ENCODE measurements around the gene CDK4. TPM values are rescaled to one million over a fixed set of nuclear protein-coding genes. Genes with fewer than 3 reads are reported as not detected.
A peak's percentile ranks its signal among the peaks of the same experiment; 100 is the strongest.

CDK4 gene
- polyA plus RNA-seq, 3 donors from 2014 or later: 68.7 to 133 (median 75.6) TPM

DNA sequence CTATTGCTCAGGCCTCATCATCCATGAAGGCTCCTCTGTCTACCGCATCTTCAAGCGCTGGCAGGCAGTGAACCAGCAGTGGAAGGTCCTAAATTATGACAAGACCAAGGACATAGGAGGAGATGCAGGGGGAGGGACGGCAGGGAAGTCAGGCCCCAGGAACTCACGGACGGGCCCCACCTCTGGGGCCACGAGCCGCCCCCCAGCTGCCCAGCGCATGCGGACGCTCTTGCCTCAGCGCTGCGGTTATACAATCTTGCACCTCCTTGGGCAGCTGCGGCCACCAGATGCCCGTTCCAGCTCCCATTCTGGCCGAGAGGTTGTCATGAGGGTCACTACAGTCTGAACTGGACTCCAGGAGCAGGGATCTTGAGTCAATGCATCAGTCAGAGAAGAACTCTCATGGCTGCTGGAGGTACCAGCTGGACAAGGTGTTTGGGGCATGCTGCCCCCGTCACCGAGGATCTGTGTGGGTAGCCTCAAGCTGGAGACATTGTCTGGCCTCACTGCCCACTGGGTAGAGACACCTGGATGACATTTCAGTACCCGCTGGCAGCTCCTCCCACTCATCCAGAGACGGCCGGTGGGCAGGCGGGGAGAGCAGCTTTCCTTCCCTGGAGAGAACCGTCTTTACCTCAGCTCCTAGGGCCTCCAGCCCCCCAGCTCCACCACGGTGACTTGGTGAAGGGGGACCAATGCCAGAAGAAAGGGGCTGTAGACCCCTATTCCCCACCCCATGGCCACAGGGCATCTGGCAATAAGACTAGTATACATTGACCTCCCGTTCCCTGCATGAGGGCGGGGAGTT is 6.6 kb upstream of the CDK4 start:
- peaks cover 8 to 15% (median 12%) of the 10 kb centered on the region in 3 donors for H3K27me3 Mint-ChIP-seq (ENCODE audit: low read depth in 3 of 3)
- H3K27ac Mint-ChIP-seq: no peak overlapping the region
- no peak overlapping the region for H3K4me3 Mint-ChIP-seq
- H3K9me3 Mint-ChIP-seq: no peaks in the 10 kb centered on the region
- peaks cover 0 to 8% (median 3%) of the 10 kb centered on the region in 3 donors for H3K36me3 Mint-ChIP-seq
- H3K4me1 Mint-ChIP-seq: peaks cover 22 to 28% of the 10 kb centered on the region in 2 donors
- DNase-seq: no peak

DNA sequence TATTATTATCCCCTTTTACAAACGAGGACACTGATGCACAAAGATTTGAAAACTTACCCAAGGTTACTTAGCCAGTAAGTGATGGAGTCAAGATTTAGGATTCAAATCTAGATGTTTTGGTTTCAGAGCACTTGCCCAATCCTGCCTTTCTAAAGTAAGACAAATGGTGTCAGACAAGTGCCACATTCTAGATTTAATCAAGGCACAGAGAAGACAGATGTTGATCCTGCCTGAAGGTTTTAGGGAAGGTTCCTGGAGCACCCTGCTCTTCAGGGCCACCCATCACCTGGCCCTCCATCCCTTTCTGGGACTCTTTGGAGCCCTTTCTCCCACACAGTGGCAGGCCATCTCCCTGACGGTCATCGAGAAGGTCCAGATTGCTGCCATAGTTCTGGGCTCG is 5.7 kb upstream of the CDK4 start:
- no peak for DNase-seq
- H3K4me3 Mint-ChIP-seq: peak overlapping the region in 1 of 5 donors; percentile 15
- peaks cover 32 to 38% of the 10 kb centered on the region in 2 donors for H3K4me1 Mint-ChIP-seq
- H3K36me3 Mint-ChIP-seq: peaks cover 0 to 8% (median 3%) of the 10 kb centered on the region in 3 donors
- H3K27me3 Mint-ChIP-seq (ENCODE audit: low read depth in 3 of 3): peaks cover 1 to 7% (median 4%) of the 10 kb centered on the region in 3 donors
- H3K9me3 Mint-ChIP-seq: no peaks in the 10 kb centered on the region
- no peak overlapping the region for H3K27ac Mint-ChIP-seq

DNA sequence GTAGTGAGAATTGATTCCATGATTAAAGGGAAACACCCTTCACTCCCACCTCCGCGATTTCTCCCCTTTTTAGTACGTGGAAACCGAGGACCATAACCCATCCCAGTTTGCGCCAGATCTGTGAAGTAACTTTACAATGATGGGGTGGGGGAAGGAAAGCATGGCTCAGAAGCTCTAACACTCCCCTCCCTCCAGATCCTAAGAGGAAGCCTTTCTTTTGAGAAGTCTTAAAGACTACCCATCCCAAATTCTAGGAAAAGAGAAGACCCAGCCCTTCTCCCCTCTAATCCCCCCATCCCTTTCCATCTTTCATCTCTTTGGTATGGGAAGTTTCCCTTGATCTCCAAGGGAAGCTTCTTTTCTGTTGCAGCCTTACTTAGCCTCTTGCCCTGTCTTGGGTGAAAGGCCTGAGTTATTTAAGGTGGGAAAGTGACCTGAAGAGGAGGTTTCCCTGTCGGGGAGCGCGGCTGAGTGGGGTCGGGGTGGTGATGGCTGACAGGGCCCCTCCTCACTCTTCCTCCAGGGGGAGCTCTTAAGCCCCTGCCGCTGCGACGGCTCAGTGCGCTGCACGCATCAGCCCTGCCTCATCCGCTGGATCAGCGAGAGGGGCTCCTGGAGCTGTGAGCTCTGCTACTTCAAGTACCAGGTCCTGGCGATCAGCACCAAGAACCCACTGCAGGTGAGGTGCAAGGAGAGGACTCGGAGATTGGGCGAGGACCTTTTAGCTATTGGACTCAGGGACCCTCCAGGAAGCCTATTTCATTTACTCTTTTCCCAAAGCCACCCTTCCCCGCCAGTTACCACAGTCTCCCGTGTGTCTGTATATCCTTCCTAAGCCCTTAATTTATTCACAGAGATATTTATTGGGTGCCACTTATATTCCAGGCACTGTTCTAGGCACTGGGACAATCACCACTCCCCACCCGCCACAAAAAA is 4.6 kb upstream of the CDK4 start:
- DNase-seq: peak; percentile 54 to 63 (median 62)
- Mint-ChIP-seq H3K27me3 (ENCODE audit: low read depth in 3 of 3) (peaks cover 6 to 13% (median 8%) of the 10 kb centered on the region in 3 donors), H3K4me1 (peaks cover 43 to 49% of the 10 kb centered on the region in 2 donors), H3K27ac (peak overlapping the region; percentile 55 to 91 (median 76)), H3K9me3 (no peaks in the 10 kb centered on the region), H3K4me3 (peak overlapping the region; percentile 80 to 92 (median 85)), H3K36me3 (peaks cover 0 to 8% (median 3%) of the 10 kb centered on the region in 3 donors)

DNA sequence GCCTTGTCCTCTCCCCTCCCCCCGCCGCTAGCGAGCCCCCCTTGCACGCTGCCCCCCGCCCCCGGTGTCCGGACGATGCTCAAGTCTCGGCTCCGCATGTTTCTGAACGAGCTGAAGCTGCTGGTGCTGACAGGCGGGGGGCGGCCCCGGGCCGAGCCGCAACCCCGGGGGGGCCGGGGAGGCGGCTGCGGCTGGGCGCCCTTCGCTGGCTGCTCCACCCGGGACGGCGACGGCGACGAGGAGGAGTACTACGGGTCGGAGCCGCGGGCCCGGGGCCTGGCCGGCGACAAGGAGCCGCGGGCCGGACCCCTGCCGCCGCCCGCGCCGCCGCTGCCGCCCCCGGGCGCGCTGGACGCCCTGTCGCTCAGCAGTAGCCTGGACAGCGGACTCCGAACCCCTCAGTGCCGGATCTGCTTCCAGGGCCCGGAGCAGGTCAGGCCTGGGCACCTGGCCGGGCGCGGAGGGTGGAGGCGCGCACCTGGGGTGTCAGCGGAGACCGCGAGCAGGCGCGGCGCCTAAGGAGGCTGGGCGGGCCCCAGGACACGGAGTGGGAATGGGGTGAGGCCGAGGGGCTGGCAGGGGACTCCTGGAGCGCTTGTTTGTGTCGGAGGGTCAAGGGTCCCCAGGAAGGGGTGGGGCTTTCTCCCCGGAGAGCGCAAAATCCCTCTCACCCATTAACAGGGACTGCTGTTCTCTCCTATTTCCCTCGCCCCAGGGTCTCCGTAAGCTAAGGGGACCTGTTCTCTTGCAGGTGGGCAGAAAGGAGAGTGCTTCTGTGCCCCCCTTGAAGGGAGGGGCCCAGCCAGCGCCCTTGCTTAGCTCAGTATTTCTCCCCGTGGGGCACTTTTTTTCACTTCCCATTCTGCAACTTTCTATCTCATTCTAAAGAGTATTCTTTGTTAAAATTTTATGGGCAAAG is 3.6 kb upstream of the CDK4 start:
- peaks cover 0 to 4% (median 3%) of the 10 kb centered on the region in 3 donors for H3K36me3 Mint-ChIP-seq

GRCh38 chr12:57755194-57755453 is 3.0 kb upstream of the CDK4 start:
- peak overlapping the region in 3 of 5 donors; percentile 33 to 96 (median 35) for H3K4me3 Mint-ChIP-seq
- DNase-seq: no peak
- peaks cover 6 to 13% (median 10%) of the 10 kb centered on the region in 3 donors for H3K27me3 Mint-ChIP-seq (ENCODE audit: low read depth in 3 of 3)
- H3K36me3 Mint-ChIP-seq: peaks cover 0 to 3% (median 3%) of the 10 kb centered on the region in 3 donors
- no peak overlapping the region for H3K27ac Mint-ChIP-seq
- peaks cover 53 to 65% of the 10 kb centered on the region in 2 donors for H3K4me1 Mint-ChIP-seq
- no peaks in the 10 kb centered on the region for H3K9me3 Mint-ChIP-seq

More for the DNA sequence above, 3.6 kb upstream of the CDK4 start:
- H3K27me3 Mint-ChIP-seq (ENCODE audit: low read depth in 3 of 3): peaks cover 6 to 13% (median 10%) of the 10 kb centered on the region in 3 donors
- peak; percentile 47 to 56 (median 55) for DNase-seq
- H3K9me3 Mint-ChIP-seq: no peaks in the 10 kb centered on the region
- peak overlapping the region; percentile 80 to 92 (median 85) for H3K4me3 Mint-ChIP-seq
- H3K4me1 Mint-ChIP-seq: peaks cover 51 to 59% of the 10 kb centered on the region in 2 donors
- peak overlapping the region in 5 of 6 donors; percentile 69 to 87 (median 76) for H3K27ac Mint-ChIP-seq

- Mint-ChIP-seq H3K27me3 (ENCODE audit: low read depth in 3 of 3) (peaks cover 6 to 13% (median 9%) of the 10 kb centered on the region in 3 donors), H3K4me3 (peak within 1 kb of the TSS; percentile 89 to 96 (median 94)), H3K4me1 (peaks cover 53 to 65% of the 10 kb centered on the region in 2 donors), H3K36me3 (peaks cover 0 to 3% (median 3%) of the 10 kb centered on the region in 3 donors), H3K9me3 (no peaks in the 10 kb centered on the region), H3K27ac (peak within 1 kb of the TSS; percentile 89 to 99 (median 96))
- DNase-seq: peak; percentile 57 to 62 (median 59)
Measured at GRCh38 chr12:57754411-57755193, 2.5 kb upstream of the CDK4 start, which contains the start of gene MARCHF9. TSS of gene MARCHF9 (plus strand) at chr12:57755103. CDS start at chr12:57755529, 426 bp downstream.

DNA sequence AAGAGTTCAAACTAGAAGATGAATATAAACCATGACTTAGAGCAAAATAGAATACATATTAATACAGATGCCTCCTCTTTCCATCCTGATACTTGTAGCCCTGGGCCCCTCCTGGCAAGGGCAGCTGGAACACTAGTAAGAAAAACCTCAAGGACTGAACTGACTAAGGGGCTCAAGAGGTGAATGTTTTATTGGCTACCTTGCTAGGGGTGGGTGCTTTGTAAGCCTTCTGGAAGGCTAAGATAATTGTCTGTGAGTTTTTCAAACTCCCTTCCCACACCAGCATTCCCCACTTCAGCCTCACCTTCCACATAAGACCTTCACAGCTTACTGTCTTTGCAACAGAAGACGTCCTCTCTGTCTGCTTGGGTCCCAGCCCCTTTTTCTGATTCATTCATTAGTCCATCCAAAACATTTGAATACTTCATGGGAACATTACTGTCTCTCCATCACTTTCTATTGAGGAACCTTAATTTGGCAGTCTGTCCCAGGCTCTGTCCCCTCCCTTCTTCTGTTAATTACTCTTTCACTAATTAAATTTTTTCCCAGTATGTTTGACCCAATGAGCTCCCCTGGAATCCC is 1.7 kb upstream of the CDK4 start:
- Mint-ChIP-seq H3K4me3 (peak overlapping the region; percentile 91 to 96 (median 95)), H3K36me3 (peaks cover 0 to 9% (median 0%) of the 10 kb centered on the region in 3 donors), H3K4me1 (peaks cover 53 to 60% of the 10 kb centered on the region in 2 donors), H3K9me3 (no peaks in the 10 kb centered on the region), H3K27ac (peak overlapping the region; percentile 89 to 99 (median 96)), H3K27me3 (ENCODE audit: low read depth in 3 of 3) (peaks cover 6 to 13% (median 9%) of the 10 kb centered on the region in 3 donors)
- no peak for DNase-seq

GRCh38 chr12:57752668-57753000 is 524 bp upstream of the CDK4 start:
- no peak for DNase-seq
- H3K4me1 Mint-ChIP-seq: peaks cover 53 to 60% of the 10 kb centered on the region in 2 donors
- H3K36me3 Mint-ChIP-seq: peaks cover 0 to 12% (median 4%) of the 10 kb centered on the region in 3 donors
- peak overlapping the region; percentile 87 to 95 (median 87) for H3K4me3 Mint-ChIP-seq
- H3K27me3 Mint-ChIP-seq (ENCODE audit: low read depth in 3 of 3): peaks cover 6 to 13% (median 11%) of the 10 kb centered on the region in 3 donors
- no peaks in the 10 kb centered on the region for H3K9me3 Mint-ChIP-seq
- H3K27ac Mint-ChIP-seq: peak overlapping the region; percentile 89 to 99 (median 96)

DNA sequence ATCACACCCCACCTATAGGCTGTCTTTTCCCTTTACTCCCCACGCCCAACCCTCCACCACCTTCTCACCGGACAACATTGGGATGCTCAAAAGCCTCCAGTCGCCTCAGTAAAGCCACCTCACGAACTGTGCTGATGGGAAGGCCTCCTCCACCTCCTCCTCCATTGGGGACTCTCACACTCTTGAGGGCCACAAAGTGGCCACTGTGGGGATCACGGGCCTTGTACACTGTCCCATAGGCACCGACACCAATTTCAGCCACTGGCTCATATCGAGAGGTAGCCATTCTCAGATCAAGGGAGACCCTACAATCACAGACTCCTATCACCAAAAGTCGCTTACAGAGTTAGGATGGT is 700 bp downstream of the CDK4 start:
- no peak for DNase-seq
- H3K36me3 Mint-ChIP-seq: peaks cover 4 to 15% (median 4%) of the 10 kb centered on the region in 3 donors
- no peaks in the 10 kb centered on the region for H3K9me3 Mint-ChIP-seq
- H3K27me3 Mint-ChIP-seq (ENCODE audit: low read depth in 3 of 3): peaks cover 6 to 11% (median 9%) of the 10 kb centered on the region in 3 donors
- peak overlapping the region; percentile 89 to 99 (median 96) for H3K27ac Mint-ChIP-seq
- peaks cover 48 to 64% of the 10 kb centered on the region in 2 donors for H3K4me1 Mint-ChIP-seq
- H3K4me3 Mint-ChIP-seq: peak overlapping the region; percentile 87 to 95 (median 87)

DNA sequence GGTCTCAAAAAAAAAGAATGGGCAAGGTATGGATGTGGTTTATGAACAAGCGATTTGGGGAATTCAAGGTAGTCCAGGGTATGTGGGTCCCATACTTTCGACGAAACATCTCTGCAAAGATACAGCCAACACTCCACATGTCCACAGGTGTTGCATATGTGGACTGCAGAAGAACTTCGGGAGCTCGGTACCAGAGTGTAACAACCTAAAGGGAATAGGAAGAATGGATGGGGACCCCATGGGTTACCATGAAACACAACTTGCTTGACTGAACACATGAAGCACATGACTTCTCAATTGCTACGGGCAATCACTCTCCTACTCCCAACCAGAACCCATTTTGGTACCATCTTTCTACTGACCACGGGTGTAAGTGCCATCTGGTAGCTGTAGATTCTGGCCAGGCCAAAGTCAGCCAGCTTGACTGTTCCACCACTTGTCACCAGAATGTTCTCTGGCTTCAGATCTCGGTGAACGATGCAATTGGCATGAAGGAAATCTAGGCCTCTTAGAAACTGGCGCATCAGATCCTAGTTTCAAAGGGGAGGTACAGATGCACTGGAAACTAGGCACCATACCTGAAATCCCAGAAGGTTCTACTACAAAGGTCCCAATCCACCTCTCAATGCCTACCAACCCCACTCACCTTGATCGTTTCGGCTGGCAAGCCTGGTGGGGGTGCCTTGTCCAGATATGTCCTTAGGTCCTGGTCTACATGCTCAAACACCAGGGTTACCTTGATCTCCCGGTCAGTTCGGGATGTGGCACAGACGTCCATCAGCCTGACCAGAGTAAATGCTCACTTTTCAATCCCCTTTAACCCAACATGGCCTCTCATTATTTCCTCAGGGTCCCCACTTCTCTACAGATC is 1.3 kb downstream of the CDK4 start:
- H3K36me3 Mint-ChIP-seq: peaks cover 4 to 15% (median 4%) of the 10 kb centered on the region in 3 donors
- peak overlapping the region; percentile 87 to 95 (median 87) for H3K4me3 Mint-ChIP-seq
- H3K27me3 Mint-ChIP-seq (ENCODE audit: low read depth in 3 of 3): peaks cover 6 to 11% (median 9%) of the 10 kb centered on the region in 3 donors
- no peaks in the 10 kb centered on the region for H3K9me3 Mint-ChIP-seq
- H3K27ac Mint-ChIP-seq: peak overlapping the region; percentile 89 to 99 (median 96)
- H3K4me1 Mint-ChIP-seq: peaks cover 50 to 65% of the 10 kb centered on the region in 2 donors
- no peak for DNase-seq

DNA sequence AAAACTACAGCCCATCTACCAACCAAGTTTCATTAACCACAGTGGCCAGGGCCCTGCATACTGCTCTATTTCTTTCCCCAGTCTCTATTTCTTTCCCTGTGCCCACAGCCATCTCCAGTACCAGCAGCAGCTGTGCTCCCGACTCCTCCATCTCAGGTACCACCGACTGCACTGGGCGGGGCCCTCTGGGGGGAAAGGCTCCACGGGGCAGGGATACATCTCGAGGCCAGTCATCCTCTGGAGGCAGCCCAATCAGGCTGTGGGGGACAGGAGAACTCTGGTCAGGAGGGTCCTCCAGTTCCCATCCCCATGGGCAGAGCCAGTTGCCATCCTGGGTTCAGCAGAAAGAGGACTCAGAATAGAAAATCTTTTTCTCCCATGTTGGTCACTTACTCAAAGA is 3.0 kb downstream of the CDK4 start:
- DNase-seq: no peak
- peak overlapping the region in 3 of 6 donors; percentile 29 to 40 (median 35) for H3K27ac Mint-ChIP-seq

More for the DNA sequence above, 3.0 kb downstream of the CDK4 start:
- H3K4me1 Mint-ChIP-seq: peaks cover 59 to 74% of the 10 kb centered on the region in 2 donors
- H3K27me3 Mint-ChIP-seq (ENCODE audit: low read depth in 3 of 3): peaks cover 6 to 23% (median 21%) of the 10 kb centered on the region in 3 donors
- H3K9me3 Mint-ChIP-seq: no peaks in the 10 kb centered on the region
- H3K36me3 Mint-ChIP-seq: peaks cover 4 to 15% (median 4%) of the 10 kb centered on the region in 3 donors
- H3K4me3 Mint-ChIP-seq: no peak overlapping the region

All from immature natural killer cell (primary cell).